Right lobe of liver (tissue), 4 donors: ENCODE data around the gene FBXW11.

Source experiments
- CTCF ChIP-seq, 4 donors: fragments of 200-600 bp in 3 of 4; fragments of 450-650 bp in 1 of 4; IDR thresholded peaks; one replicate each; pipeline versions ENCODE4 v1.5.1 to v1.8.0; 2016 to 2022; ENCODE audit warnings: antibody characterized with exemption in 4 of 4, mild to moderate bottlenecking in 2 of 4
- POLR2A ChIP-seq: fragments of 450-650 bp; IDR thresholded peaks from one replicate; pipeline ENCODE4 v1.6.1; 2017; ENCODE audit warnings: antibody characterized with exemption, mild to moderate bottlenecking
- donor health status: DM: no; HTN: no; CAD: no.
- donor health status: DM: no; HTN: no; CAD: no.
- donor health status: DM: no; HTN: yes; CAD: no.

- TF ChIP-seq CTCF (IDR thresholded peaks at IDR 0.05) (no peak), POLR2A (no peak)
Measured at GRCh38 chr5:171990713-171991015, 15.8 kb downstream of the FBXW11 start.
